DMS153 (cell line): ENCODE measurements around the gene TBC1D8.

Experiments used
- DNase-seq: peaks from one replicate; lab custom pipeline; 2025; lab: John Stamatoyannopoulos, UW

TBC1D8 gene

GRCh38 chr2:100997509-100998234, 153.5 kb downstream of the TBC1D8 start:
- no peak for DNase-seq

- no peak for DNase-seq
These were observed 155.7 kb downstream of the TBC1D8 start for GRCh38 chr2:100995309-100996075.

- DNase-seq = no peak
These were observed 157.9 kb downstream of the TBC1D8 start for GRCh38 chr2:100993294-100993693.

- DNase-seq = no peak
These were observed 158.9 kb downstream of the TBC1D8 start for GRCh38 chr2:100992262-100992661.

DNA sequence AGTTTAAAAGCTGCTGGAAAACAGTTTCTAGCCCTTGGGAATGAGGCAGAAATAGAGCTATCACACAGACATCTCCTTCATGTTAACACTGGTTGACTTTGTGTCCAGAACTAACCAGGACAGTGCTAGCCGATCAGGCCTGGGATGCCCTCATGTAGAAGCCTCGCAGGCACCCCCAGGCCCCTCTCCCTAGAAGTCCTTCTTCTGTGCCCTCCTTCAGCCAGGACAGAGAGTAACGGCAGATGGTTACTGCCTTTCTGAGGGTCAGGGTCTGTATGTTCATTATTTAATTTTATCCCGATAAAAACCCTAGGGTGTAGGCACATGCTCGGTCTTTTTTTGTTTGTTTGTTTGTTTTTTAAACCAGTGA, 159.8 kb downstream of the TBC1D8 start:
- no peak for DNase-seq

DNA sequence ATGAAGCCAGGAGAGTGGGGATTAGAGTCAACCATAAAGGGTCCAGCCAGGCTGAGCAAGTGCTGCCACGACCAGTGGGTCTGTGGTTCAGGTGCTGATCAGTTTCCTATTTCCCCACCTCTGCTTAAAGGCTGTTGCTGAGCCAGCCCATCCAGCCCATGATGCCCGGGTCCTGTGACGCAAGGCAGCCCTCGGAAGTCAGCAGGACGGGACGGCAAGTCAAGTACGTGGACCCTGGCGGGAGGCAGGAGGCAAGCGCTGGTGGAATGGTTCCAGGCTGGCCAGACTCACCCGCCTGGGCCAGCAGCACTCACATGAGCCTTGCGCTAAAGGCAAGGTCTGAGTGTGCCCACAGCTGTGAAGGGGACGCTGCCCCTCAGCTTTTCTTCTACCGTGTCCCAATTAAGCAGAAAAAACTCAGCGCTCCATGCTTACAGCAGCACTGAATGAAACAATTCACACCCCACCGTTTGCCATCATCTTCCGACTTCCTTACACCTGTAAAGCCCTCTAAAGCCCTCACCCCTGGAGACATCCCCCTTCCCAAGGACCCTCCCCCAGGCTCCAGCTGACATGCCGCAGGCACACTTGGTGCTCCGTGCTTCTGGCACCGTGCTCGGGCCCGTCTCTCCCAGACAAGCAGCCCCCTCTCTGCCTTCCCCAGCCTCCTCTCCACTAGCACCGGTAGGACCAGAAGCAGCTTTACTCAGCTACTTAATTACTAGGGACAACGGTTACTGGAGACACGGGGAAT, 160.4 kb downstream of the TBC1D8 start:
- no peak for DNase-seq

GRCh38 chr2:100990166-100990565, 161.0 kb downstream of the TBC1D8 start:
- no peak for DNase-seq

- DNase-seq = no peak
These were observed 161.5 kb downstream of the TBC1D8 start for GRCh38 chr2:100989666-100990065.

DNA sequence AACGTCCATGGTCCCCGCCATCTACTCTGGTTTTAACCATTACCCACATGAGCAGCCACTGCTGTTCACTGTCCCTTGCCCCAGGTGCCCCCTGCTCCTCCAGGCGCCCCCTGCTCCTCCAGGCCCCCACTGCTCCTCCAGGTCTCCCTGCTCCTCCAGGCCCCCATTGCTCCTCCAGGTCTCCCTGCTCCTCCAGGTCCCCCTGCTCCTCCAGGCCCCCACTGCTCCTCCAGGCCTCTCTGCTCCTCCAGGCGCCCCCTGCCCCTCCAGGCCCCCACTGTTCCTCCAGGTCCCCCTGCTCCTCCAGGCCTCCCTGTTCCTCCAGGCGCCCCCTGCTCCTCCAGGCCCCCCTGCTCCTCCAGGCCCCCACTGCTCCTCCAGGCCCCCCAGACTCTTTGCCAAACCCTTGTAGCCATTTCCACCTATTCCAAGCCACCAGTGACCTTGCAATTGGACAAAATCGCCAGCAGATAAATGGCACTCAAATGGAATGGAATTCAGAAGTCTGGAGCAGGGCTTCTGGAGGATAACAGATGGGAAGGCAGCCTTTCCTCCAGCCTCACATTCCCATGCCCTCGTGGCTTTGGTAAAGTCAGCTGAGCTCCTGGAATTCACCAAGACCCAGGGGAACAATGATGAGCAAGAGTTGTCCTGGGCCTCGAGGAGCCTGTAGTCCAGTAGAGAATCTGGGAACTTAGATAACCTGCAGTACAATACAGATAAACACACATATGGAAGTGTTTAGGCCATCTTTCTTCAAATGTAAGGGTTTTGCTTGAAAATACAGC, 162.4 kb downstream of the TBC1D8 start:
- no peak for DNase-seq

- DNase-seq = no peak
These were observed 163.2 kb downstream of the TBC1D8 start for GRCh38 chr2:100987974-100988373.

DNA sequence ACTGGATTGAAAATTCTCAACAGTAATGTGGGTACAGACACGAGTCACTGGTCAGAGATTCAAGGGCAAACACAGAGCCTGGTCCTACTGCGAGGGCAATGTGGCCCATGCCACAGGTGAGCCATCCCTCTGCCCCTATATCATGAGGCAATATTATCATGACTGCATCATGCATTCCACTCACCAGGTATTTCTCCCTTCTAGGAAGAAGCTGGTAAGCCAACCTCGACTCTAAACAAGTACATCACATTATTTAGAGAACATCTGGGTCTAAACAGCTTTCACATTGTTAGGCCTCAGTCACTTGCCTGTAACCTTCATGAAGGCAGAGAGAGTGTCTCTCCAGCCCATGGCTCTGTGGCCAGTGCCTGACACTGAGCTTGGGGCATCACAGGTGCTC, 163.6 kb downstream of the TBC1D8 start:
- no peak for DNase-seq

- no peak for DNase-seq
These were observed 165.0 kb downstream of the TBC1D8 start for GRCh38 chr2:100986157-100986556.

DNA sequence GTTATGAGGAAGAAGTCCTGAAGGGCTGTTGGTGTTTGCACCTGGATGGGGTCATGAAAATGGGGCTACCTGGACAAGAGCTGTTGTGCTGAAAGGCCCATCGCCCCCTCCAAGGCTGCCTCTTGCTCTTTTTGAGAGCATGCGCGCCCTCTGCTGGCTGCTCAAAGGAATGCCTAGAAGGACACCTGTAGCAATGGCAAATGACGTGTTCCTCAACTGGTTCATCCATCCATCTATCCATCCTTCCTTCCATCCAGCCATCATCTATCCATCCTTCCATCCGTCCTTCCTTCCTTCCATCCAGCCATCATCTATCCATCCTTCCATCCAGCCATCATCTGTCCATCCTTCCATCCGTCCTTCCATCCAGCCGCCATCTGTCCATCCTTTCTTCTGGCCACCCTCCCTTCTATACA, 166.3 kb downstream of the TBC1D8 start:
- DNase-seq = peak; percentile 48

DNA sequence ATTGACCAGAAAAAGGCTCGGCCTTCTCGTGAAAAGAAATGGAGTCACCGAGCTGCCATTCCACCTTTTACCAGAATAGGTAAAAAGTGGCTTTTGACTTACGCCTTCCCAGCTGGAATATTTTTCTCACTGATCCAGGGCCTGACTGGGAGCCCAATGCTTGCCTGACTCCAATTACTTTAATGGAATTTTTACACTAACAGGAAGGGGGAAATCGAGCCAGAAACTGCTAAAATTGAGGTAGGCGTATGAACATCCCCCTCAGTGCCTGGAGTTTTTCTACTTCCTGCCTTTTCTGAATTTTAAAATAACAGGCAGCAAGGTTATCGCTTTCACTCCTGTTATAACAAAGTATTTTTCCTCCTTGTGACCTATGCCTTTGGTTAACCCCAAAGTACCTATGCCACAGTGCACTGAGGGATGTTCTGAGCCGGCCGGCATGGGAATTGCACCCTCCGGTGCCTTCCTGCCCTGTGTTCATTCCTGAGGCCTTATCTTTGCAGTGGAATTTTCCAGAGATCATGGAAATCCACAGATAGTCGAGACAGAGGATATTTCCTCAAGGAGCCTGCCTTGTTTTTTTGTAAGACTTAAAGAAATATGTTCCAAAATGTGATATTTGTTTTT, 167.4 kb downstream of the TBC1D8 start:
- DNase-seq = no peak

GRCh38 chr2:100983201-100983600, 168.0 kb downstream of the TBC1D8 start:
- no peak for DNase-seq

- no peak for DNase-seq
These were observed 168.7 kb downstream of the TBC1D8 start for GRCh38 chr2:100982431-100982861.

DNA sequence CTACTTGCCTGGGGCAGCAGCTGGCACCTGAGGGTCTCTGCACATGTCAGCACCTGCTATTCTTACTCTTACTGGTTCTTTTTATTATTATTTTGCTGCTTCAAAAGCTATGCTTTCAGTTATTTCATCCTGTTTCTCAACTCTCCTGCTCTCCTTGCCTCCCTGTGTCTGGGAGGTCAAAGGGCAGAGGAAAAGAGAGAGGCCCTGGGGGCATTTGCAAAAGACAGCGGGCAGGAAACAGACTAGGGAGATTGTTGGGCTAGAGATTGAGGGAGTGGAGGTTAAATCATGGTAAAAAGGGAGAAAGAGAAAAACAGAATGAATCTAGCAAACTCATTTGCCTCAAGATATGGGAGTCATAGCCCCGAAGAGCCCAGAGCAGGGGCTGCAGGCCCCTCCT, 170.2 kb downstream of the TBC1D8 start:
- no peak for DNase-seq

DNA sequence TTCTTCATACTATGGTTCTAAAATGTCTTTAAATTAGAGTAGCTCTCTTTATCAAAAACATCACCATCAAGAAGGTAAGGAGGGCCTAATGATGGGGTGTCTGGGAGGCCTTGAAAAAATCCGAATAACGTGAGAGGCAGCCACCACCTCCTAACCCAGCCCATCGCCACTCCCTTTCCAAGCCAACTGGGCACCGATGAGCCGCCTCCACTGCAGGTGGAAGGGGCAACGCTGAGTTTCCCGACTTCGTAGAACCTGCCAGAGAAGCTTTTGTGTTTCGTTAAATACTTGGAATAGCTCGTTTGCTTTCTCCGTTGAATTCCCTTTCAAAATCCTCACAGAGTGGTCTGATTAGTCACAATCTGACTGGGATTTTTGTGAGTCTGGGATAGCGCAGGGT, 171.1 kb downstream of the TBC1D8 start:
- no peak for DNase-seq

DNA sequence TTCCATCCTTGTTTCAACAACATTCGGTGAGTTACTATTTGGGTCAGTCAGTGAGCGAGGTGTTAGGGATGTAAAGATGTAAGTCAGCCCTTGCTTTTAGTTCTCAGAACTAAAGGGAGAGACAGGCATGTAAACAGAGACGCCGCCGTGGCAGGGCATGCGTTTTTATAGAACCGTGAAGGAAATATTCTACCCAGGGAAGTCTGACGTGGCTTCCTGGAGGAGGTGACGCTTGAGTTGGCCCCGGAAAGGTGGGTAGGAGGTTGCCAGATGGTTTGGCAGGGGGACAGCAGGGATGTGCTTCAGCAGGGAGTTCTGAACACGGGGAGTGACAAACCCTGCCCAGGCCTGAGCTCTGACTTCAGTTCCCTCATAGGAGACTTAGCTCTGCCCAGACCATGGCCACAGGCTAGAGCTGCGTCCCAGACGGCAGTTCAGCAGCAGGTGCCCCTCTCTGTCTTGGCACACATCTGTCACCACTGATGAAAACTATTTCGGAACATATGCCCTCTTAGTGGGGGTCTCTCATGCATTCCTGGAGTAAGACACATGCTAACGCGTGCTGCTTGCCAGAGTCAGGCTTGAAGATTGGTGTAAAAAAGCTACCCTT, 172.5 kb downstream of the TBC1D8 start:
- no peak for DNase-seq

DNA sequence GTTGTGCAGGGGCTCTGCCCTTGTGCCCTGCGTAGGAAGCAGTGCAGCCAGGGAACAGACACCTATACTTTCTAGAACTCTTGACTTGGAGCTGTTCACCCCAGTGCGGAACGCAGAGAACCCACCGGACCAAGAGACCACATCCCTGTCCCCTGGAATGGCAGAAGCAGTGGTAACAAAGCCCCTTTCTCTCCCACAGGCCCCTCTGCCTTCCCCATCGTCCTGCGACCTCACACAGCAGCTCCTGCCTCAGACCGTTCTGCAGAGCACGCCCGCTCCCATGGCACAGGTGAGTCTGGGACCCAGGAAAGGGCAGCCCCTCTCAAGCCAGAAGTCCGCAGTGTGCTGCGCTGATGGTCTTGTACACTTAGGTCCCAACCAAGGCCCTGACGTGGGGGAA, 173.7 kb downstream of the TBC1D8 start:
- no peak for DNase-seq
